IMR-90 (cell line): ENCODE data around the gene DCLK1. TPM values are rescaled to one million over a fixed set of nuclear protein-coding genes. Genes with fewer than 3 reads are reported as not detected.

Source experiments
- ATAC-seq: fragments of 200-7000 bp; cut with Tn5 transposase; 2 replicates; pipeline ENCODE4 v1.9.1; 2020; ENCODE audit warnings: low read depth, mild to moderate bottlenecking, moderate library complexity
- BruUV-seq: library from RNA; stranded (reverse); fragments of 400-500 nt; replicated peaks from 2 replicates; lab custom pipeline; 2021; lab: Mats Ljungman, UMichigan
- CTCF ChIA-PET: fragments of 300-600 bp; formaldehyde crosslinking; extraction: SDS; loops from one replicate; lab custom pipeline; 2021; ENCODE audit warnings: antibody characterized with exemption; lab: Yijun Ruan, JAX
- POLR2A ChIA-PET: fragments of 300-600 bp; sonication (Branson Sonifier 250); formaldehyde crosslinking; loops from one replicate; lab custom pipeline; 2022; ENCODE audit warnings: antibody characterized with exemption; ENCODE audit not compliant: unreplicated experiment; lab: Charles Lee
- DNase-seq: peaks from one replicate; pipeline ENCODE4 v3.0.0; 2013
- H2AFZ ChIP-seq: replicated peaks from 2 replicates; pipeline ENCODE3; 2013; ENCODE audit warnings: low read length, mild to moderate bottlenecking; ENCODE audit not compliant: poor library complexity
- H2AK5ac ChIP-seq: 2 replicates; pipeline ENCODE4 v1.6.1; 2013; ENCODE audit warnings: low read depth, low read length, inconsistent platforms
- H2AK9ac ChIP-seq: replicated peaks from 2 replicates; pipeline ENCODE3; 2013; ENCODE audit warnings: mild to moderate bottlenecking, low read depth, low read length, moderate library complexity; ENCODE audit not compliant: poor library complexity
- H2BK120ac ChIP-seq: 2 replicates; pipeline ENCODE4 v1.6.1; 2013; ENCODE audit warnings: low read depth, low read length, inconsistent platforms
- H2BK15ac ChIP-seq: 3 replicates; pipeline ENCODE4 v1.6.1; 2013; ENCODE audit warnings: low read depth, low read length, inconsistent platforms
- H2BK20ac ChIP-seq: 2 replicates; pipeline ENCODE4 v1.6.1; 2013; ENCODE audit warnings: low read depth, mild to moderate bottlenecking, inconsistent platforms, low read length, moderate library complexity
- H2BK5ac ChIP-seq: 2 replicates; pipeline ENCODE4 v1.6.1; 2013; ENCODE audit warnings: mild to moderate bottlenecking, low read depth, low read length, inconsistent platforms; ENCODE audit not compliant: poor library complexity, severe bottlenecking
- H3K14ac ChIP-seq: replicated peaks from 2 replicates; pipeline ENCODE4 v1.6.1; 2013; ENCODE audit warnings: low read depth, low read length, inconsistent platforms
- H3K18ac ChIP-seq: 2 replicates; pipeline ENCODE4 v1.6.1; 2013; ENCODE audit warnings: low read depth, low read length, control low read depth
- H3K23ac ChIP-seq: 2 replicates; pipeline ENCODE4 v1.6.1; 2013; ENCODE audit warnings: low read depth, low read length, inconsistent platforms
- H3K27ac ChIP-seq: 2 replicates; pipeline ENCODE4 v1.5.1; 2013; ENCODE audit warnings: mild to moderate bottlenecking, control low read depth, low read length; ENCODE audit not compliant: insufficient read depth
- H3K27me3 ChIP-seq: 2 replicates; pipeline ENCODE4 v1.6.1; 2013; ENCODE audit warnings: low read length; ENCODE audit not compliant: control insufficient read depth, insufficient read depth
- H3K36me3 ChIP-seq: 2 replicates; pipeline ENCODE4 v1.6.1; 2013; ENCODE audit warnings: low read length, mixed read lengths; ENCODE audit not compliant: control insufficient read depth, insufficient read depth
- H3K4ac ChIP-seq: 2 replicates; pipeline ENCODE4 v1.6.1; 2013; ENCODE audit warnings: low read depth, low read length, inconsistent platforms
- H3K4me1 ChIP-seq: 2 replicates; pipeline ENCODE4 v1.6.1; 2013; ENCODE audit warnings: low read length, mixed read lengths; ENCODE audit not compliant: control insufficient read depth, insufficient read depth
- H3K4me2 ChIP-seq: 2 replicates; pipeline ENCODE4 v1.6.1; 2013; ENCODE audit warnings: low read depth, mild to moderate bottlenecking, control low read depth, low read length, moderate library complexity
- H3K4me3 ChIP-seq: 2 replicates; pipeline ENCODE4 v1.5.1; 2013; ENCODE audit warnings: low read depth, mild to moderate bottlenecking, control low read depth, low read length, moderate library complexity; ENCODE audit not compliant: insufficient read depth
- H3K56ac ChIP-seq: 2 replicates; pipeline ENCODE4 v1.6.1; 2013; ENCODE audit warnings: low read length, inconsistent platforms; ENCODE audit not compliant: insufficient read depth; ENCODE audit errors: extremely low read depth
- H3K79me1 ChIP-seq, 2 experiments: 2 replicates each; pipeline ENCODE4 v1.6.1; 2013; ENCODE audit warnings: low read length in 2 of 2, inconsistent platforms in 1 of 2, low read depth in 1 of 2
- H3K9ac ChIP-seq: 2 replicates; pipeline ENCODE4 v1.6.1; 2013; ENCODE audit warnings: low read depth, low read length, control low read depth
- H3K9me1 ChIP-seq: 2 replicates; pipeline ENCODE4 v1.6.1; 2013; ENCODE audit warnings: low read length, inconsistent platforms; ENCODE audit not compliant: insufficient read depth
- H3K9me3 ChIP-seq: 2 replicates; pipeline ENCODE4 v1.6.1; 2013; ENCODE audit warnings: low read length; ENCODE audit not compliant: control insufficient read depth, insufficient read depth
- H4K20me1 ChIP-seq: 2 replicates; pipeline ENCODE4 v1.6.1; 2013; ENCODE audit warnings: low read length, inconsistent platforms; ENCODE audit not compliant: insufficient read depth
- H4K5ac ChIP-seq: 2 replicates; pipeline ENCODE4 v1.6.1; 2013; ENCODE audit warnings: mild to moderate bottlenecking, low read depth, low read length, control low read depth
- H4K8ac ChIP-seq, 2 experiments: 2 replicates each; pipeline ENCODE4 v1.6.1; 2013; ENCODE audit warnings: low read depth in 2 of 2, low read length in 2 of 2, control low read depth in 1 of 2, inconsistent platforms in 1 of 2
- H4K91ac ChIP-seq: 2 replicates; pipeline ENCODE4 v1.6.1; 2013; ENCODE audit warnings: low read depth, low read length, inconsistent platforms; ENCODE audit not compliant: insufficient read depth
- BHLHE40 ChIP-seq: fragments of 150-350 bp; IDR thresholded peaks from 2 replicates; pipeline ENCODE4 v1.6.1; 2016; ENCODE audit warnings: mild to moderate bottlenecking, low read depth, low read length
- MAFK ChIP-seq: IDR thresholded peaks from 2 replicates; pipeline ENCODE4 v1.6.1; 2012; ENCODE audit warnings: low read depth, low read length, improper control_type of control experiment
- NFE2L2 ChIP-seq: fragments of 150-350 bp; IDR thresholded peaks from 2 replicates; pipeline ENCODE4 v1.6.1; 2016; ENCODE audit warnings: low read depth, mild to moderate bottlenecking, low read length
- WGBS, 2 experiments: methylation state at CpG; one replicate each; pipeline versions ENCODE4 v1.1.5 to v1.1.7; 2013; ENCODE audit warnings: missing lambda C conversion rate in 2 of 2; ENCODE audit not compliant: insufficient read length in 1 of 2; ENCODE audit errors: extremely low coverage in 2 of 2; 5-methylcytosine and 5-hydroxymethylcytosine counted together
- dilution Hi-C: fragments of 300-500 bp; cut with HindIII; formaldehyde crosslinking; loops from one replicate; pipeline ENCODE4 v1.14.3; 2018; ENCODE audit warnings: low sequenced_read_pairs; ENCODE audit not compliant: unreplicated experiment
- in situ Hi-C: fragments of 300-500 bp; cut with MboI; formaldehyde crosslinking; loops from 3 replicates; pipeline ENCODE4 v1.14.3; 2019; ENCODE audit warnings: low sequenced_read_pairs, inconsistent platforms, mixed read lengths
- intact Hi-C: fragments of 100-400 bp; cut with micrococcal nuclease; formaldehyde crosslinking; loops from 2 replicates; pipeline ENCODE4 v1.10.0; 2022
- polyA plus RNA-seq, 3 experiments: library from polyadenylated mRNA; depleted of rRNA; stranded (reverse); fragments of >200 nt; gene quantifications; 2 replicates each; pipeline ENCODE4 v1.2.3, GENCODE V29; 2012; ENCODE audit warnings: low replicate concordance in 1 of 3
- total RNA-seq: library from RNA; depleted of rRNA; stranded (reverse); fragments of >200 nt; gene quantifications from 2 replicates; pipeline ENCODE4 v1.2.3, GENCODE V29; 2012
- TF ChIP-seq, protein P1 (sequence below): fragments of 150-350 bp; IDR thresholded peaks from 2 replicates; pipeline ENCODE4 v1.6.1; 2016; ENCODE audit warnings: low read depth, mild to moderate bottlenecking, low read length, moderate library complexity, borderline replicate concordance

The DCLK1 gene
- total and polyA plus RNA-seq, 2 of the 4 experiments (the other 2 are of a cell fraction): under 0.01 to 0.02 TPM

DNA sequence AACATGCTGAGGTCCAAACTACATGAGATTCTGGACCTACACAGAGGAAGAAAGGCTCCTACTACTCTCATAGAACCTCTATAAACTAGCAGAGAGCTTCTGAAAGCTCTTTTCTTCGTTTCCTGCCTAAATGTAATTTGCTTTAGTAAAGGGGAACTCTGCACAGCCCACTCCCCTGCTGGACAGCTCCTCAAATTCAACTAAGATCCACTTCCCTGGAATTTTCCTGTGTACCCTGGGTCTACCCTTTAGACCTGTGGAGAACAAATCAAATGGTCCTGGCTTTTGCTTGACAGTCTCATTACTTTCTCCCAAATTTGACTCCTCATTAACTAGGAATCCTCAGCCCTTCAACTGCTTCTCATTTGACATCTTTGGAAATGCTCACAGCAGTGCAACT, 3.5 kb upstream of the DCLK1 start:
- BruUV-seq: no TSS peak
- Histone ChIP-seq H2BK15ac (no peak overlapping the region), H4K8ac (no peak overlapping the region), H3K27ac (no peak overlapping the region), H2AK5ac (no peak overlapping the region), H2BK120ac (no peak overlapping the region), H4K5ac (no peak overlapping the region), H3K18ac (no peak overlapping the region), H3K14ac (no peak overlapping the region), H3K9me1 (no peaks in the 10 kb centered on the region), H4K20me1 (no peaks in the 10 kb centered on the region), H3K4me2 (no peak overlapping the region), H2AFZ (no peak overlapping the region), H3K79me1 (no peaks in the 10 kb centered on the region), H4K91ac (no peak overlapping the region), H3K36me3 (no peaks in the 10 kb centered on the region), H2BK5ac (no peak overlapping the region), H2BK20ac (no peak overlapping the region), H3K27me3 (peaks cover 23% of the 10 kb centered on the region), H3K9ac (no peak overlapping the region), H3K4me1 (no peaks in the 10 kb centered on the region), H3K23ac (no peak overlapping the region), H3K4ac (no peak overlapping the region), H3K4me3 (no peak overlapping the region), H3K56ac (no peak overlapping the region), H3K9me3 (no peaks in the 10 kb centered on the region), H2AK9ac (no peak overlapping the region)
- intact Hi-C loops: no loop called here
- in situ Hi-C loops: no loop called here
- DNase-seq: no peak
- dilution Hi-C loops: no loop called here
- ATAC-seq: no peak
- WGBS, 2 experiments: no CpG with 5 or more reads among the region's 1 CpG
- CTCF ChIA-PET: no interaction called here
- POLR2A ChIA-PET: no interaction called here
- TF ChIP-seq MAFK: no peak
- TF ChIP-seq, protein P1, sequence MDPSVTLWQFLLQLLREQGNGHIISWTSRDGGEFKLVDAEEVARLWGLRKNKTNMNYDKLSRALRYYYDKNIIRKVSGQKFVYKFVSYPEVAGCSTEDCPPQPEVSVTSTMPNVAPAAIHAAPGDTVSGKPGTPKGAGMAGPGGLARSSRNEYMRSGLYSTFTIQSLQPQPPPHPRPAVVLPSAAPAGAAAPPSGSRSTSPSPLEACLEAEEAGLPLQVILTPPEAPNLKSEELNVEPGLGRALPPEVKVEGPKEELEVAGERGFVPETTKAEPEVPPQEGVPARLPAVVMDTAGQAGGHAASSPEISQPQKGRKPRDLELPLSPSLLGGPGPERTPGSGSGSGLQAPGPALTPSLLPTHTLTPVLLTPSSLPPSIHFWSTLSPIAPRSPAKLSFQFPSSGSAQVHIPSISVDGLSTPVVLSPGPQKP: no peak
- no peak for TF ChIP-seq BHLHE40
- no peak for TF ChIP-seq NFE2L2
